SU-DHL-6 (cell line): Measurements from ENCODE around the gene FAM89A.

Experiments used
- H2AFZ ChIP-seq: fragments of 200-600 bp; sonication (generic); 2 replicates; pipeline ENCODE4 v1.6.1; 2014; ENCODE audit warnings: low read depth, mild to moderate bottlenecking, moderate library complexity, mixed read lengths, antibody characterized with exemption, low read length; ENCODE audit not compliant: severe bottlenecking
- H3F3A ChIP-seq: fragments of 200-600 bp; shearing (Covaris generic); 2 replicates; pipeline ENCODE4 v1.6.0; 2016; ENCODE audit warnings: antibody characterized with exemption, mild to moderate bottlenecking; ENCODE audit not compliant: insufficient read depth
- H3K27ac ChIP-seq: fragments of 200-600 bp; sonication (generic); 2 replicates; pipeline ENCODE4 v1.5.1; 2016; ENCODE audit warnings: low read depth, mild to moderate bottlenecking, low read length, moderate library complexity, mixed read lengths
- H3K27me3 ChIP-seq: fragments of 200-600 bp; sonication (generic), shearing (Covaris generic); 2 replicates; pipeline ENCODE4 v1.6.0; 2014; ENCODE audit warnings: mild to moderate bottlenecking, low read length
- H3K36me3 ChIP-seq: fragments of 200-600 bp; sonication (generic); 2 replicates; pipeline ENCODE4 v1.6.1; 2014; ENCODE audit warnings: mild to moderate bottlenecking, low read length, mixed read lengths
- H3K4me2 ChIP-seq: fragments of 300-600, 200-600 bp; shearing (Covaris generic), sonication (generic); 2 replicates; pipeline ENCODE4 v1.6.0; 2014; ENCODE audit warnings: low read length, low read depth, mild to moderate bottlenecking; ENCODE audit not compliant: poor library complexity, severe bottlenecking
- H3K4me3 ChIP-seq: fragments of 200-600 bp; sonication (generic); 2 replicates; pipeline ENCODE4 v1.5.1; 2014; ENCODE audit warnings: antibody characterized with exemption, low read length, mild to moderate bottlenecking, mixed read lengths; ENCODE audit not compliant: insufficient read depth, poor library complexity, severe bottlenecking
- H3K79me2 ChIP-seq: fragments of 200-600 bp; sonication (generic); 2 replicates; pipeline ENCODE4 v1.6.1; 2014; ENCODE audit warnings: mild to moderate bottlenecking, low read length, moderate library complexity; ENCODE audit not compliant: insufficient read depth
- H3K9ac ChIP-seq: fragments of 200-600 bp; sonication (generic); 2 replicates; pipeline ENCODE4 v1.7.0; 2014; ENCODE audit warnings: mild to moderate bottlenecking, low read length
- H3K9me2 ChIP-seq: fragments of 200-600 bp; sonication (generic); replicated peaks from 2 replicates; pipeline ENCODE4 v1.6.1; 2014; ENCODE audit warnings: low read length; ENCODE audit not compliant: insufficient read depth
- H3K9me3 ChIP-seq: fragments of 200-600 bp; sonication (generic); 2 replicates; pipeline ENCODE4 v1.6.1; 2014; ENCODE audit warnings: low read length, mixed read lengths; ENCODE audit not compliant: insufficient read depth
- H4K20me1 ChIP-seq: fragments of 200-600 bp; sonication (generic); 2 replicates; pipeline ENCODE4 v1.6.1; 2014; ENCODE audit warnings: low read depth, mild to moderate bottlenecking, antibody characterized with exemption, low read length, moderate library complexity, mixed read lengths
- CTCF ChIP-seq: fragments of 200-600 bp; sonication (generic); IDR thresholded peaks from one replicate; pipeline ENCODE4 v1.5.1; 2017; ENCODE audit warnings: antibody characterized with exemption, mild to moderate bottlenecking, low read length, moderate library complexity; ENCODE audit not compliant: insufficient read depth, poor library complexity, severe bottlenecking
- EZH2phosphoT487 ChIP-seq: fragments of 200-600 bp; sonication (generic), shearing (Covaris generic); conservative IDR thresholded peaks from 2 replicates; pipeline ENCODE4 v1.6.1; 2018; ENCODE audit warnings: mild to moderate bottlenecking, antibody characterized with exemption, low read length, moderate library complexity, mixed read lengths

FAM89A gene

DNA sequence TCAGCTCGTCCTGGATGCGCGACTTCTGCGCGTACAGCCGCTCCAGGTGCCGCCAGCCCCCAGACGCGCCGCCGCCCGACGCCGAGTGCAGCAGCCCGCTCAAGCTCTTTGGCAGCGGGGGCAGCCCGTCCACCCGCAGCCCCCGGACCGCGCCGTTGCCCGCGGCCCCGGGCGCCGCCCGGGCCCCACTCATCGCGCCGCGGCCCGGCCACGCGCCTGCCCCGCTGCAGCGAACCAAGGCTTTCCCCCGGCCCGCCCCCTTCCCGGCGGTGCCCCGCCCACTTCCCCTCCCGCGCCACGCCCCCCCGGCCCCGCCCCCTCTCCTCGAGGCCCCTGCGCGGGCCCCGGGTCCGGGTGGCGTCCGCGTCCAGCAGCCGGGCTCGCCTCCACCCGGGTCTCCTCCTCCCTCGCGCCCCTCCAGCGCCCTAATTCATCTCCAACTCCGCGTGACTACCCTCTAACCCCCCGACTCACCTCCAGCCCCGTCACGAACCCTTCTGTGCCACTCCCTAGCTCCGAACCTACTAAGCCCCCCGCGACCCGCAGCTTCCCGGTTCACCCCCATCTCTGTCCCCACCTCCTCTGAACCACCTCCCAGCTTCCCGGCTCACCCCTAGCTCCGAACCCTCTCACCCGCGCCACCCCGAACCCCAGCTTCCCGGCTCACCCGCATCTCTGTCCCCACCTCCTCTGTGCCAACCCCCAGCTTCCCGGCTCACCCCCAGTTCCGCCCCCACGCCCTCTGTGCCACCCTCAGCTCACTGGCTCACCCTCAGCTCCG is at the start of gene FAM89A:
TSS of gene FAM89A (minus strand) at position 236 of the 781 bp plus-strand sequence. CDS start at position 193, 43 bp downstream.
- no peaks in the 10 kb centered on the region for H3K9me2 ChIP-seq
- H3K36me3 ChIP-seq = no peaks in the 10 kb centered on the region
- peak within 1 kb of the TSS; percentile 71 for H3K4me3 ChIP-seq
- H3F3A ChIP-seq = no peaks in the 10 kb centered on the region
- TF ChIP-seq EZH2phosphoT487 = no peak
- TF ChIP-seq CTCF = no peak
- no peaks in the 10 kb centered on the region for H3K27me3 ChIP-seq
- H3K27ac ChIP-seq = no peak within 1 kb of the TSS
- H3K4me2 ChIP-seq = peak within 1 kb of the TSS; percentile 89
- H3K9ac ChIP-seq = peak within 1 kb of the TSS; percentile 67
- H3K9me3 ChIP-seq = no peaks in the 10 kb centered on the region
- H2AFZ ChIP-seq = peak within 1 kb of the TSS; percentile 97
- H4K20me1 ChIP-seq = peaks cover 12% of the 10 kb centered on the region
- H3K79me2 ChIP-seq = no peaks in the 10 kb centered on the region

- H3K4me3 ChIP-seq = no peak overlapping the region
- H3K27me3 ChIP-seq = no peaks in the 10 kb centered on the region
- no peaks in the 10 kb centered on the region for H3K9me2 ChIP-seq
- no peaks in the 10 kb centered on the region for H3K36me3 ChIP-seq
- no peaks in the 10 kb centered on the region for H3F3A ChIP-seq
- no peak overlapping the region for H3K27ac ChIP-seq
- no peaks in the 10 kb centered on the region for H3K79me2 ChIP-seq
- H2AFZ ChIP-seq = no peak overlapping the region
- no peak overlapping the region for H3K9ac ChIP-seq
- H3K9me3 ChIP-seq = no peaks in the 10 kb centered on the region
- H3K4me2 ChIP-seq = no peak overlapping the region
- TF ChIP-seq CTCF = no peak
- no peak for TF ChIP-seq EZH2phosphoT487
- H4K20me1 ChIP-seq = no peaks in the 10 kb centered on the region
Measured at GRCh38 chr1:231084353-231084752, 44.3 kb upstream of the FAM89A start.

GRCh38 chr1:231079163-231079562 is 39.1 kb upstream of the FAM89A start:
- Histone ChIP-seq H3K9me2 (no peaks in the 10 kb centered on the region), H3K27ac (no peak overlapping the region), H3F3A (no peaks in the 10 kb centered on the region), H3K79me2 (no peaks in the 10 kb centered on the region), H4K20me1 (no peaks in the 10 kb centered on the region), H3K36me3 (no peaks in the 10 kb centered on the region), H3K27me3 (no peaks in the 10 kb centered on the region), H3K9me3 (no peaks in the 10 kb centered on the region), H3K9ac (no peak overlapping the region), H2AFZ (no peak overlapping the region), H3K4me3 (no peak overlapping the region), H3K4me2 (no peak overlapping the region)
- TF ChIP-seq CTCF = no peak
- TF ChIP-seq EZH2phosphoT487 = no peak
